Activated CD4-positive, alpha-beta memory T cell treated with anti-CD3 and anti-CD28 coated beads, Interleukin-2, amount 10 ng/mL, durations not matched to agents 7 days and 5 days (primary cell): ENCODE measurements around the gene ZBTB47. TPM values are rescaled to one million over a fixed set of nuclear protein-coding genes. Genes with fewer than 3 reads are reported as not detected.

Experiments
- CTCF ChIA-PET: fragments of 350-600 bp; sonication (Branson Sonifier 250); formaldehyde crosslinking; loops from one replicate; lab custom pipeline; 2021; ENCODE audit warnings: antibody characterized with exemption, inconsistent platforms; lab: Charles Lee
- POLR2A ChIA-PET: fragments of 350-600 bp; sonication (Branson Sonifier 250); formaldehyde crosslinking; loops from one replicate; lab custom pipeline; 2021; ENCODE audit warnings: antibody characterized with exemption; lab: Charles Lee
- DNase-seq: peaks from one replicate; pipeline ENCODE4 v3.0.0-alpha.2; 2020
- H3K27ac Mint-ChIP-seq: one replicate; pipeline ENCODE4 v1.8.0; 2021; ENCODE audit warnings: mild to moderate bottlenecking, mixed read lengths
- H3K27me3 Mint-ChIP-seq: one replicate; pipeline ENCODE4 v1.8.0; 2021; ENCODE audit warnings: mixed read lengths
- H3K36me3 Mint-ChIP-seq: one replicate; pipeline ENCODE4 v1.8.0; 2021; ENCODE audit warnings: low read depth, mixed read lengths
- H3K4me1 Mint-ChIP-seq: one replicate; pipeline ENCODE4 v1.8.0; 2021; ENCODE audit warnings: mixed read lengths
- H3K4me3 Mint-ChIP-seq: one replicate; pipeline ENCODE4 v1.8.0; 2021; ENCODE audit warnings: mild to moderate bottlenecking, mixed read lengths
- H3K9me3 Mint-ChIP-seq: one replicate; pipeline ENCODE4 v1.8.0; 2021; ENCODE audit warnings: mixed read lengths
- total RNA-seq, 2 experiments: library from RNA; stranded (reverse); gene quantifications; one replicate each; pipeline ENCODE4 v1.2.3, GENCODE V29; 2021

The ZBTB47 gene
- total RNA-seq, 2 experiments from 2014 or later: 0.93 to 1.1 TPM

- H3K36me3 Mint-ChIP-seq: no peaks in the 10 kb centered on the region
- CTCF ChIA-PET: no interaction called here
- POLR2A ChIA-PET: no interaction called here
Observed at GRCh38 chr3:42710323-42711021, 57.0 kb downstream of the ZBTB47 start.

GRCh38 chr3:42711491-42712343 is 58.2 kb downstream of the ZBTB47 start:
- DNase-seq: peak; percentile 12
- ChIA-PET CTCF (interaction anchor here (1.4 kb wide), 1 partner anchor 34 kb away, joined by 3 read pairs; no protein-coding TSS in a partner anchor), POLR2A (no interaction called here)
- Mint-ChIP-seq H3K27me3 (peaks cover 4% of the 10 kb centered on the region), H3K36me3 (no peaks in the 10 kb centered on the region), H3K4me3 (no peak overlapping the region), H3K27ac (no peak overlapping the region), H3K4me1 (no peaks in the 10 kb centered on the region), H3K9me3 (no peaks in the 10 kb centered on the region)

More at GRCh38 chr3:42710323-42711021, 57.0 kb downstream of the ZBTB47 start:
- Mint-ChIP-seq H3K27me3 (peaks cover 4% of the 10 kb centered on the region), H3K4me3 (no peak overlapping the region), H3K9me3 (no peaks in the 10 kb centered on the region), H3K27ac (no peak overlapping the region), H3K4me1 (no peaks in the 10 kb centered on the region)
- DNase-seq: peak; percentile 9

- Mint-ChIP-seq H3K27ac (no peak overlapping the region), H3K4me1 (no peaks in the 10 kb centered on the region), H3K9me3 (no peaks in the 10 kb centered on the region), H3K4me3 (no peak overlapping the region), H3K27me3 (peaks cover 4% of the 10 kb centered on the region), H3K36me3 (no peaks in the 10 kb centered on the region)
- ChIA-PET CTCF (interaction anchor here (1.2 to 1.4 kb wide), 2 partner anchors 32 to 34 kb away, joined by 3 to 4 read pairs; no protein-coding TSS in a partner anchor), POLR2A (no interaction called here)
- DNase-seq: peak; percentile 9
Observed at GRCh38 chr3:42712344-42712648, 58.8 kb downstream of the ZBTB47 start.

GRCh38 chr3:42712688-42713372 is 59.3 kb downstream of the ZBTB47 start:
- H3K27ac Mint-ChIP-seq: no peak overlapping the region
- peaks cover 4% of the 10 kb centered on the region for H3K27me3 Mint-ChIP-seq
- ChIA-PET POLR2A (no interaction called here), CTCF (interaction anchor here (1.2 kb wide), 1 partner anchor 31 kb away, joined by 4 read pairs; no protein-coding TSS in a partner anchor)
- no peaks in the 10 kb centered on the region for H3K9me3 Mint-ChIP-seq
- H3K4me1 Mint-ChIP-seq: no peaks in the 10 kb centered on the region
- no peak overlapping the region for H3K4me3 Mint-ChIP-seq
- peak; percentile 8 for DNase-seq
- no peaks in the 10 kb centered on the region for H3K36me3 Mint-ChIP-seq

DNA sequence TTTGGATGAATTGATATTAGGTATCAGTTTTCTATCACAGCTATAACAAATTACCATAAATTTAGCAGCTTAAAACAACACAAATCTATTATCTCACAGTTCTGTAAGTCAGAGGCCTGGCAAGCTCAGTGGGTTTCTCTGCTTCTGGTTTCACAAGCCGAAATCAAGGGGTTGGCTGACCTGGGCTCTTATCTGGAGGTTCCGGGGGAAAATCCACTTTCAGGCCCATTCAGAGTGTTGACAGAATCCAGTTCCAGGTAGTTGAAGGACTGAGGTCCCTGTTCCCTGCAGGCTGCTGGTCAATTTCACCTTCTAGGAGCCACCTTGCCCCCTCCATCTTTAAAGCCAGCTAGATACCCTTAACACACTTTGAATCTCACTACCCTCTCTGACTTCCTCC is 60.2 kb downstream of the ZBTB47 start:
- H3K4me3 Mint-ChIP-seq: no peak overlapping the region

GRCh38 chr3:42714171-42714852 is 60.8 kb downstream of the ZBTB47 start:
- Mint-ChIP-seq H3K27ac (no peak overlapping the region), H3K4me1 (no peaks in the 10 kb centered on the region), H3K27me3 (peaks cover 4% of the 10 kb centered on the region), H3K9me3 (no peaks in the 10 kb centered on the region), H3K4me3 (no peak overlapping the region), H3K36me3 (no peaks in the 10 kb centered on the region)
- no peak for DNase-seq
- ChIA-PET CTCF (no interaction called here), POLR2A (no interaction called here)

More for the DNA sequence above, 60.2 kb downstream of the ZBTB47 start:
- ChIA-PET CTCF (interaction anchor here (0.6 kb wide), 1 partner anchor 1216 kb away, joined by 4 read pairs; no protein-coding TSS in a partner anchor), POLR2A (no interaction called here)
- Mint-ChIP-seq H3K9me3 (no peaks in the 10 kb centered on the region), H3K36me3 (no peaks in the 10 kb centered on the region), H3K27me3 (peaks cover 4% of the 10 kb centered on the region), H3K27ac (no peak overlapping the region), H3K4me1 (no peaks in the 10 kb centered on the region)
- no peak for DNase-seq

Other genes starting within 250 kb of the ZBTB47 start
- gene LYZL4, start 243.1 kb upstream of the ZBTB47 start, total RNA-seq: not detected
- 1 to 10 TPM; 7.5 to 9.6 TPM for gene VIPR1, start 151.1 kb upstream of the ZBTB47 start, total RNA-seq
- 10 to 100 TPM; 58.8 to 62.0 TPM for gene SEC22C, start 71.7 kb upstream of the ZBTB47 start, total RNA-seq
- gene SS18L2, start 62.8 kb upstream of the ZBTB47 start, total RNA-seq: 10 to 100 TPM; 64.4 to 65.1 TPM
- 10 to 100 TPM; 97.8 to 98.9 TPM for gene NKTR, start 53.0 kb upstream of the ZBTB47 start, total RNA-seq
- not detected for gene KLHL40, start 31.8 kb downstream of the ZBTB47 start, total RNA-seq
- under 1 TPM in 1 of 2 experiments, not detected in 1; 0.25 TPM for gene HHATL, start 49.1 kb downstream of the ZBTB47 start, total RNA-seq
- gene CCDC13, start 119.6 kb downstream of the ZBTB47 start, total RNA-seq: under 1 TPM; 0.63 to 0.83 TPM
- 10 to 100 TPM; 56.9 to 61.2 TPM for gene HIGD1A, start 150.8 kb downstream of the ZBTB47 start, total RNA-seq
- gene ACKR2, start 155.7 kb downstream of the ZBTB47 start, total RNA-seq: 1 to 10 TPM; 2.0 to 2.3 TPM
- not detected for gene CYP8B1, start 222.2 kb downstream of the ZBTB47 start, total RNA-seq